Measurements from ENCODE around the gene BST2.

- TF ChIP-seq CTCF (IDR thresholded peaks at IDR 0.05) (no peak), POLR2A (IDR thresholded peaks at IDR 0.05) (no peak), POLR2AphosphoS5 (IDR thresholded peaks at IDR 0.05) (no peak)
Observed at GRCh38 chr19:17406046-17406886, 836 bp upstream of the BST2 start.

Data from prostate gland (tissue), 2 donors.